Stomach smooth muscle (tissue), 2 donors: ENCODE measurements around the gene AFMID.
A peak's percentile ranks its signal among the peaks of the same experiment; 100 is the strongest.
"Not testable (repeated sequence)": the region's sequence is repeated elsewhere in the genome, so short reads cannot be mapped to it uniquely, and the experiment has no call there.

Experiments
- H3K27ac ChIP-seq: one replicate; pipeline ENCODE4 v1.7.0; 2013; ENCODE audit warnings: mild to moderate bottlenecking, low read length, inconsistent platforms
- H3K27me3 ChIP-seq, 2 donors: one replicate each; pipeline ENCODE4 v1.7.0; 2013; ENCODE audit warnings: low read length in 2 of 2; ENCODE audit not compliant: insufficient read depth in 2 of 2, control insufficient read depth in 1 of 2
- H3K36me3 ChIP-seq, 2 donors: one replicate each; pipeline ENCODE4 v1.7.0; 2013; ENCODE audit warnings: low read length in 2 of 2; ENCODE audit not compliant: control insufficient read depth in 2 of 2, insufficient read depth in 2 of 2
- H3K4me1 ChIP-seq: one replicate; pipeline ENCODE4 v1.7.0; 2013; ENCODE audit warnings: low read length; ENCODE audit not compliant: control insufficient read depth, insufficient read depth
- H3K4me3 ChIP-seq, 2 donors: one replicate each; pipeline ENCODE4 v1.7.0; 2013; ENCODE audit warnings: low read length in 2 of 2
- H3K9ac ChIP-seq, 2 donors: one replicate each; pipeline ENCODE4 v1.7.0; 2013; ENCODE audit warnings: low read length in 2 of 2, mild to moderate bottlenecking in 1 of 2
- H3K9me3 ChIP-seq, 2 donors: one replicate each; pipeline ENCODE4 v1.7.0; 2013; ENCODE audit warnings: low read length in 2 of 2; ENCODE audit not compliant: control insufficient read depth in 2 of 2
- donor health status: healthy.
- donor health status: Pancreatic carcinoma.

The AFMID gene, protein sequence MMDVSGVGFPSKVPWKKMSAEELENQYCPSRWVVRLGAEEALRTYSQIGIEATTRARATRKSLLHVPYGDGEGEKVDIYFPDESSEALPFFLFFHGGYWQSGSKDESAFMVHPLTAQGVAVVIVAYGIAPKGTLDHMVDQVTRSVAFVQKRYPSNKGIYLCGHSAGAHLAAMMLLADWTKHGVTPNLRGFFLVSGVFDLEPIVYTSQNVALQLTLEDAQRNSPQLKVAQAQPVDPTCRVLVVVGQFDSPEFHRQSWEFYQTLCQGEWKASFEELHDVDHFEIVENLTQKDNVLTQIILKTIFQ

DNA sequence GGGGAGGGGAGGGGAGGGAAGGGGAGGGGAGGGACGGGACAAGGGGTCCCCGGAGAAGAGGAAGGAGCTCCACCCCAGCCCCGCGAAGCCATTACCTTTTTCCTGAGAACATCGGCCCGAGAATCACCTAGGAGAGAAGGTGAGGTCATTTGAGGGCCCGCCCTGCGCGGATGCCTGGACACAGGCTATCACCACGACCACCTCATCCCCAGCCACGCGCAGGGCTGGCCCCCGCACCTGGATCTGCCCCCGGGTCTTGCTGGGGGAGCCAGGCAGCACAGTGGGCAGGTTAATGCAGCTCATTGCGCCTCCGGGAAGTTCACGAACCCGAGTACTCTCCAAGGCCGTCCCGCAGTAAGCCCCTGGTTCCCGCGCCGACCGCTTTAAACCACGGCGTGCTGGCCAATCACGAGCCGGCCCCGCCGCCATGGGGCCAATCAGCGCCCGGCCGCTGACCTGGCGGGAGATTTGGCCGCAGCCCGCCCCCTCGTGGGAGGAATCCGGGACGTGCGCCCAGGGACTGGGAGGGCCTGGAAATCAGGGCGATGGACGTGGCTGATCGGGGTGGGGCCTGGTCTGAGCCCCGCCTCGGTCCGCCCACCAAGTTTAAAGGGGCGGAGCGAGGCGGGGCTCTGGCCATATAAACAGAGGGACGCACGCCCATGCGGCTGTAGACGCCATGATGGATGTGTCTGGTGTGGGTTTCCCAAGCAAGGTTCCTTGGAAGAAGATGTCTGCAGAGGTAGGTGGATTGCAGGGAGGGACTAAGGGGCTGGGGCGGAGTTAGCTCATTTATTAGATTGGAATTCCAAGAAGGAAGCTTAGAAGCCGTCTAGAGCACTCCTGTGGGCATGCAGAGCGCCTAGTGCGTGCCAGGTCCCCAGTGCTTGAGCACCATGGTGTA, at the start of gene AFMID, which contains the start of gene TK1:
TSS of gene AFMID (plus strand) at position 671 of the 904 bp plus-strand sequence. CDS start at position 680, 9 bp downstream.
TSS of gene TK1 (minus strand) at position 361 of the 904 bp plus-strand sequence. CDS start at position 303, 58 bp downstream.
- no peak within 1 kb of the TSS for H3K9ac ChIP-seq

DNA sequence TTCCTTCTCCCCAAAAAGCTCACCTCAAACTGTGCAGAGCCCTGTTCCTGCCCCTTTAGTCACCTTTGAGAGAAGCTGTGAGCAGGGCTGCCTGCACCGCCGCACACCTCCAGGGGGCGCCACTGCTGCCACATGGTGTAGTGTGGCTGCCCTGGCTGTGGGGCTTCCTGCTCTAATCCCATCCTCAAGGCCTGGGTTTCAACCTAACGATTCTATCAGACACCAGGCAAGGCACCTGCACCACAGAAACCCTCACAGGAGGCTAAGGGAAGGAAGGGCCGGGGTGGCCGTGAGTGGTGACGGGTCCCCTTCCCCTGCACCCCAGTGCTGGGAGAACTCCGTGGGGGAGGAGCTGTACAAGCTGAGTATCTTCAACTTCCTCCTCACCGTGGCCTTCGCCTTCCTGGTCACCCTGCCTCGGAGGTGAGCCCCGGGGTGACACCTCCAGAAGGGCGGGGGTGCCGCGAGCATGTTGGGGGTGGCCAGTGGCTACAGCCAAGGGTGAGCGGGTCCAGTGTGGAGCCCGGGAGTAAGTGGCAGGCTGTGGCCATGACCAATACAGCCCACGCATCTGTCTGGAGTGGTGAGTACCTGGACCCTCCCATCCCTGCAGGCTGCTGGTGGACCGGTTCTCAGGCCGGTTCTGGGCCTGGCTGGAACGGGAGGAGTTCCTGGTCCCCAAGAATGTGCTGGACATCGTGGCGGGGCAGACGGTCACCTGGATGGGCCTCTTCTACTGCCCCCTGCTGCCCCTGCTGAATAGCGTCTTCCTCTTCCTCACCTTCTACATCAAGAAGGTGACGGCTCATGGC, 49.6 kb upstream of the AFMID start:
- Histone ChIP-seq H3K4me3 (no peak overlapping the region), H3K36me3 (no peaks in the 10 kb centered on the region), H3K9ac (no peak overlapping the region), H3K9me3 (no peaks in the 10 kb centered on the region), H3K27me3 (peaks cover 3 to 7% of the 10 kb centered on the region in 2 donors), H3K27ac (no peak overlapping the region), H3K4me1 (peaks cover 7% of the 10 kb centered on the region)

More for the DNA sequence above, at the start of gene AFMID, which contains the start of gene TK1:
- peak within 1 kb of the TSS; percentile 58 for H3K27ac ChIP-seq
- no peaks in the 10 kb centered on the region for H3K9me3 ChIP-seq
- H3K36me3 ChIP-seq: peaks cover 0 to 2% of the 10 kb centered on the region in 2 donors
- no peaks in the 10 kb centered on the region for H3K27me3 ChIP-seq
- peak within 1 kb of the TSS; percentile 64 to 76 for H3K4me3 ChIP-seq
- H3K4me1 ChIP-seq: peaks cover 43% of the 10 kb centered on the region

DNA sequence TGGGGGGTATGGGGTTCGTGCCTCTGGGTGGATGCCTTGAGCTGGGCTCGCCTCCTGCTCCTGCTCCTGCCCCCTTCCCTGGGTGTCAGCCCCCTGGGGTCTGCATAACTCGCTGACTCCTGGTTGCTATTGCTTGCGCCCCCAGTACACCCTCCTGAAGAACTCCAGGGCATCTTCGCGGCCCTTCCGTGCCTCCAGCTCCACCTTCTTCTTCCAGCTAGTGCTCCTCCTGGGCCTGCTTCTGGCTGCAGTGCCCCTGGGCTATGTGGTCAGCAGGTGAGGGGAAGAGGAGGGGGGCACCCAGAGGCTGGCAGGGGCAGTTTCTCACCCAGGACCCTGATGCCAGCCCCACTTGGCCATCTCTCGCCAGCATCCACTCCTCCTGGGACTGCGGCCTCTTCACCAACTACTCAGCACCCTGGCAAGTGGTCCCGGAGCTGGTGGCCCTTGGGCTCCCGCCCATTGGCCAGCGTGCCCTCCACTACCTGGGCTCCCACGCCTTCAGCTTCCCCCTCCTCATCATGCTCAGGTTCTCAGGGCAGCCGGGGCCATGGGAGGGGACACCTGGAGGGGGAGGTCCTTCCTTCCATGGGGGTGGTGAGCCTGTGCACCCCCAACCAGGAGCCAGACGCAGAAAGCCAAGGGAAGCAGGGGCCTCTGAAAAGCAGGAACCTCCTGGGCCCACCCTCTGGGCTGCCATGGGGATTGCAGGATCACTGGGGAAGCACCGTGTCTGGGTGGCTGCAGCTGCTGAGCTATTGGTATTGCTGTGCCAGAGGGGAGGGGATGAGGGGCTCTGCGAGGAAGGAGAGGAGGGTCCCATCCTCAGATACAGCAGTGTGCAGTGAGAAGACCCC, 48.7 kb upstream of the AFMID start:
- Histone ChIP-seq H3K27me3 (peaks cover 2 to 7% of the 10 kb centered on the region in 2 donors), H3K9me3 (no peaks in the 10 kb centered on the region), H3K36me3 (no peaks in the 10 kb centered on the region), H3K4me1 (peaks cover 7% of the 10 kb centered on the region), H3K27ac (no peak overlapping the region), H3K4me3 (no peak overlapping the region), H3K9ac (no peak overlapping the region)

DNA sequence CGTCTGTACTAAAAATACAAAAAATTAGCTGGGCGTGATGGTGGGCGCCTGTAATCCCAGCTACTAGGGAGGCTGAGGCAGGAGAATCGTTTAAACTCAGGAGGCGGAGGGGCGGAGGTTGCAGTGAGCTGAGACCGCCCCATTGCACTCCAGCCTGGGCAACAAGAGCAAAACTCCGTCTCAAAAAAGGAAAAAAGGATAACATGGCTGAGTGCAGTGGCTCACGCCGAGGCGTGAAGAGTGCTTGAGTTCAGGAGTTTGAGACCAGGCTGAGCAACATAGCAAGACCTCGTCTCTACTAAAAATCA, 47.3 kb upstream of the AFMID start:
- H3K9me3 ChIP-seq, H3K36me3 ChIP-seq, H3K4me3 ChIP-seq, H3K9ac ChIP-seq, H3K27me3 ChIP-seq, H3K27ac ChIP-seq: not testable (repeated sequence)
- H3K4me1 ChIP-seq: peaks cover 20% of the 10 kb centered on the region

DNA sequence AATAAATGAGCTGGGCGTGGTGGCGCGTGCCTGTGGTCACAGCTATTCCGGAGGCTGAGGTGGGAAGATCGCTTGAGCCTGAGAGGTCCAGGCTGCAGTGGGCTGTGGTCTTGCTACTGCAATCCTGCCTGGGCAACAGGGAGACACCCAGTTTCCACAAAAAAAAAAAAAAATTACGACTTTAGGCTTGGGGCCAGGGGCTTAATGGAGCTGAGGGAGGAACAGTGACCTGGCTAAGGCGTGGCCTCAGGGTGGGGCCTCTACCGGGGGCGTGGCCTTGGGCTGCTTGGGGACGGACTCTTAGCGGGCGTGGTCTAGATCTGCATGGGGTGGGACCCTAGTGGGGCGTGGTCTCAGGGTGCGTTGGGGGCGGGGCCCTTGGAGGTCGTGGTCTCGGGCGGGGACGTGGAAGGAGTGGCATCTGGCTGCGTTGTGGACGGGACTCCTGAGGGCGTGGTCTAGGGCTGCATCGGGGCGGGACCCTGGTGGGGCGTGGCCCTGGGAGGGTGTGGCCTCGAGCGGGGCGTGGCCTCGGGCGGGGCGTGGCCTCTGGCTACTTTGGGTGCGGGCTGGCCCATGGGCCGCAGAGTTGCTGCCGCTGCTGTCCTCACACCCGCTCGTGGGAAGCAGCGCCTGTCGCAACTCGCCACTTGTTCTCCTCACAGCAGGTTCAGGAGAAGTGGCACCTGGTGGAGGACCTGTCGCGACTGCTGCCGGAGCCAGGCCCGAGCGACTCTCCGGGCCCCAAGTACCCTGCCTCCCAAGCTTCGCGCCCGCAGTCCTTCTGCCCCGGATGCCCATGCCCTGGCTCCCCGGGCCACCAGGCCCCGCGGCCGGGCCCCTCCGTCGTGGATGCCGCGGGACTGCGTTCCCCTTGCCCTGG, 46.8 kb upstream of the AFMID start:
- no peak overlapping the region for H3K27ac ChIP-seq
- H3K4me3 ChIP-seq: no peak overlapping the region
- no peak overlapping the region for H3K9ac ChIP-seq
- peaks cover 0 to 4% of the 10 kb centered on the region in 2 donors for H3K27me3 ChIP-seq
- H3K9me3 ChIP-seq: no peaks in the 10 kb centered on the region
- no peaks in the 10 kb centered on the region for H3K36me3 ChIP-seq
- H3K4me1 ChIP-seq: peaks cover 26% of the 10 kb centered on the region

DNA sequence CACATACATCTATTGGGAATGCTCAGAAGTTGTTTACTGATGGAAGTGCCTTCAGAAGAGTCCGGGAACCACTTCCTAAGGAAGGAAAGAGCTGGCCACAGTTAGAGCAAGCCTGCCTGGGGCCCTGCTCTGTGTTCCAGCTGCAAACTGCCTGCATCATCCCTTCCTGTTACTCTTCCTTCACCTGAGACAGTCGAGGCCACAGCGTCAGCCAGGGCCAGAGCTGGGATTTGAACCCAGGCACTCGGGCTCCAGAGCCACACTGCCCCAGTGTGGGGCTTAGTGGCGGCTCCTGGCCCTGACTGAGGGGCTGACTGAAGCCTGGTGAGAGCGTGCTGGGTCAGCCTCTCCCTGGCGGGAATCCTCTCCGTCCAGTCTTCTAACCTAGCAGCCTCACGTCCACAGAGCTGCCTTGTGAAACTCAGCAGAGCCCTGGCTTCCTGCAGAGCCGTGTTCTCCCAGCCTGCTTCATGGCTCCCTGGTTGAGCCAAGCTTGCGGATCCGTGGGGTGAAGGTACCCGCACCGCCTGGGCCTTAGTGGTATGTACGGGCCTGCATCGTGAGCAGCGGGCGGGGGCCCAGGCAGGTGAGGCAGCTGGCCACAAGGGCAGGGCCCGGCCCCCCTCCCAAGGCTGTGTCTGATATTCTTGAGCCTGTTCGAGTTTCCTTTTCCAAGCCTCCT, 45.6 kb upstream of the AFMID start:
- Histone ChIP-seq H3K9ac (no peak overlapping the region), H3K4me1 (peaks cover 28% of the 10 kb centered on the region), H3K27ac (no peak overlapping the region), H3K27me3 (peaks cover 0 to 4% of the 10 kb centered on the region in 2 donors), H3K36me3 (no peaks in the 10 kb centered on the region), H3K4me3 (no peak overlapping the region), H3K9me3 (no peaks in the 10 kb centered on the region)

DNA sequence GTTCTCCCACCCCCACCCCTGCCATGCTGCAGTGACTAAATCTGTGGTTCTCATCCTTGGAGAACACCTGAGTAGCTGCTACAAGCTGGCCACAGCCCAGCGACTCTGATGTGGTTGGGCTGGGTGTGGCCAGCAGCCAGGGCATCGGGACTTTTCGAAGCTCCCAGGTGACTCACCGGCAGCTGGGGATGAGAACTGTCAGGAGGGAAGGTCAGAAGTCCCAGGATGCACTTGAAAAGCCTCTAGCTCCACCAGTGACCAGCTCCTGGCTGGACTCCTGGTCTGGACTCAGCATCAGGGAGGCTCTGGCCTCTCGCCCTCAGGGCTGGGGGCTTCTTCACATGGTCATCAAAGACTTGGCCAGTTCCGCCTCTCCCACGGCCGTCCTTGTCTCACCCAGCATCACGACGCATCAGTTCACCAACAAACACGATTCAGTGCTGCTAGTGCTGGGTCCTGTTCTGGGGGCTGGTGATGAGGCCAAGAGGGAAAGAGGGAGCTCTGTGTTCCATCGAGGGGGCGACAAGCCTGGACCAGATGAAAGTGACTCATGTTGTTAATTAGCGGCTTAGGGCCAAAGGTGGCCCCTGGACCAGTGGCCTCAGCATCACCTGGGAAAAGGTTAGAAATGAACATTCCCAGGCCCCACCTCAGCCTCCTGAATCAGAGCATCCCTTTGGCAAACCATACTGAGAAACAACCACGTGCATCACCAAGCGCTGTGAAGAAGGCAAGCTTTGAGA, 44.9 kb upstream of the AFMID start:
- peaks cover 28% of the 10 kb centered on the region for H3K4me1 ChIP-seq
- H3K9me3 ChIP-seq: no peaks in the 10 kb centered on the region
- no peaks in the 10 kb centered on the region for H3K36me3 ChIP-seq
- H3K4me3 ChIP-seq: no peak overlapping the region
- no peak overlapping the region for H3K27ac ChIP-seq
- peaks cover 0 to 4% of the 10 kb centered on the region in 2 donors for H3K27me3 ChIP-seq
- H3K9ac ChIP-seq: no peak overlapping the region

DNA sequence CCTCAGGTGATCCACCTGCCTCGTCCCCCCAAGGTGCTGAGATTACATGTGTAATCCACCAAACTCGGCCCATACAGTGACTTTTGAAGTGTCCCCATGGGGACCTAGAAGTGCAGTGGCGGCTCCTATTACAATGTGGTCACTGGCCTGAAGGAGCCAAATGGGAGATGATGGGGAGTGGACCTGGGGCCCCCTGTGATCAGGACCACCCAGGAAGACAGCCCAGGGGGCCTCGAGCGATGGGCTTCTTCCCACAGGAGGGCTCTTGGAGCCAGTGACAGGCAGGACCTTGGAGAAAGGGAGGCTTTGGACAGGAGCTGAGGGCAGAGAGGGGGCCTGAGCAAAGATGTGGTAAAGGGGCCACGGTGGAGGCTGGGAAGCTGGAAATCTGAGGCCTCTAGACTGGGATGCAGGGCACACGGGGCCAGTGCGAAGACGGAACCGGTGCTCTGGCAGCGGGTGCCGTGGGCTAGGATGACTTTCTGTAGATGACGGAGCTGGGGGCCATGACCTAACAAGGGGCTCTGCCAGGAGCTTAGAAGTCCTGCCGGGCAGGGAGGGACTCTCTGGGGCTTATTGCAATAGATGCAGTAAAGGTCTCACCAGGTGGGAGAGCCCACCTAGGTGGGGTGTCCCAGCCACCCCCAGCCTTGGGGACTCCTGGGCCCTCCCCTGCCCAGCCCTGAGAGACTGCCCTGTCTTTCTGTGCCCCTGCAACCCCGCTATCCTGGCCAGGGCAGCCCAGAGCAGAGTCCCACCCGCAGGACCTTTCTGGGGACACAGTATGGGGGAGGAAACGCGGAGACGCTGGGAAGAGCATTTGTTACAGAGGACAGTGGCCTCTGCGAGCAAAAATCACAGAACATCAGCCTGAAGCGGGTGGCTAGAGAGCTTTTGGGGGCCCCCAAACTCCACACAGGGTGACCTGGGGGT, 43.7 kb upstream of the AFMID start:
- Histone ChIP-seq H3K27ac (no peak overlapping the region), H3K4me3 (no peak overlapping the region), H3K9ac (no peak overlapping the region), H3K9me3 (no peaks in the 10 kb centered on the region), H3K4me1 (peaks cover 28% of the 10 kb centered on the region), H3K36me3 (no peaks in the 10 kb centered on the region), H3K27me3 (peaks cover 0 to 4% of the 10 kb centered on the region in 2 donors)
